Measurements from ENCODE around the gene ERRFI1. TPM values are rescaled to one million over a fixed set of nuclear protein-coding genes. Genes with fewer than 3 reads are reported as not detected.

The ERRFI1 gene, protein sequence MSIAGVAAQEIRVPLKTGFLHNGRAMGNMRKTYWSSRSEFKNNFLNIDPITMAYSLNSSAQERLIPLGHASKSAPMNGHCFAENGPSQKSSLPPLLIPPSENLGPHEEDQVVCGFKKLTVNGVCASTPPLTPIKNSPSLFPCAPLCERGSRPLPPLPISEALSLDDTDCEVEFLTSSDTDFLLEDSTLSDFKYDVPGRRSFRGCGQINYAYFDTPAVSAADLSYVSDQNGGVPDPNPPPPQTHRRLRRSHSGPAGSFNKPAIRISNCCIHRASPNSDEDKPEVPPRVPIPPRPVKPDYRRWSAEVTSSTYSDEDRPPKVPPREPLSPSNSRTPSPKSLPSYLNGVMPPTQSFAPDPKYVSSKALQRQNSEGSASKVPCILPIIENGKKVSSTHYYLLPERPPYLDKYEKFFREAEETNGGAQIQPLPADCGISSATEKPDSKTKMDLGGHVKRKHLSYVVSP
- 8.3 and 44.5 TPM in 2 replicates for total RNA-seq

GRCh38 chr1:8026153-8026975 lies at the start of gene ERRFI1:
TSS of gene ERRFI1 (minus strand) at chr1:8026309. CDS start at chr1:8015619, 10,690 bp downstream.

Other genes with a start within 250 kb of the ERRFI1 start
- 1.9 and 5.0 TPM in 2 replicates for gene PER3, start 242.0 kb downstream of the ERRFI1 start, total RNA-seq
- not detected in 2 replicates for gene UTS2, start 173.2 kb downstream of the ERRFI1 start, total RNA-seq
- gene TNFRSF9, start 85.5 kb downstream of the ERRFI1 start, total RNA-seq: 0.16 and 3.5 TPM in 2 replicates
- gene PARK7, start 64.6 kb downstream of the ERRFI1 start, total RNA-seq: 229 and 268 TPM in 2 replicates

All from bladder microvascular endothelial cell (primary cell).